Retinal pigment epithelial cell (primary cell): ENCODE measurements around the gene STXBP5L.
"Not testable (repeated sequence)": the region's sequence is repeated elsewhere in the genome, so short reads cannot be mapped to it uniquely, and the experiment has no call there.

ENCODE experiments used
- DNase-seq: peaks from one replicate; pipeline ENCODE4 v3.0.0-alpha.2; 2010; ENCODE audit warnings: low read depth
- H3K4me3 ChIP-seq: 2 replicates; pipeline ENCODE4 v1.5.1; 2011; ENCODE audit warnings: mild to moderate bottlenecking, low read length, control low read depth, moderate library complexity
- CTCF ChIP-seq: conservative IDR thresholded peaks from 2 replicates; pipeline ENCODE4 v1.5.1; 2011; ENCODE audit warnings: low read depth, low read length, control low read depth, inconsistent platforms

The STXBP5L gene

DNA sequence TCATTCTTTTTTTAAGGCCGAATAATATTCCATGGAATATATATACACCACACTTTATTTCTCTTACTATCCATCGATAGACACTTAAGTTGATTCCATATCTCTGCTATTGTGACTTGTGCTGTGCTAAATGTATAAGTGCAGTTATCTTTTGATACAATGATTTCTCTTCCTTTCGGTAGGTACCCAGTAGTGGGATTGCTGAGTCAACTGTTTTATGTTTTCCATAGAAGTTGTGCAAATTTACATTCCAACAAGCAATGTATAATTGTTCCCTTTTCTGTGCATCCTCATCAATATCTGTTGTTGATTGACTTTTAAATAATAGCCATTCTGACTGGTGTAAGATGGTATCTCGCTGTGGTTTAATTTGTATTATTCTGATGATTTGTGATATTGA lies 81.0 kb downstream of the STXBP5L start:
- TF ChIP-seq CTCF = no peak
- DNase-seq = no peak
- H3K4me3 ChIP-seq = no peak overlapping the region

GRCh38 chr3:121018917-121019321 lies 110.9 kb downstream of the STXBP5L start:
- no peak for DNase-seq
- TF ChIP-seq CTCF = no peak
- no peak overlapping the region for H3K4me3 ChIP-seq

GRCh38 chr3:121063628-121064027 lies 155.6 kb downstream of the STXBP5L start:
- no peak overlapping the region for H3K4me3 ChIP-seq
- TF ChIP-seq CTCF = no peak
- DNase-seq = no peak

DNA sequence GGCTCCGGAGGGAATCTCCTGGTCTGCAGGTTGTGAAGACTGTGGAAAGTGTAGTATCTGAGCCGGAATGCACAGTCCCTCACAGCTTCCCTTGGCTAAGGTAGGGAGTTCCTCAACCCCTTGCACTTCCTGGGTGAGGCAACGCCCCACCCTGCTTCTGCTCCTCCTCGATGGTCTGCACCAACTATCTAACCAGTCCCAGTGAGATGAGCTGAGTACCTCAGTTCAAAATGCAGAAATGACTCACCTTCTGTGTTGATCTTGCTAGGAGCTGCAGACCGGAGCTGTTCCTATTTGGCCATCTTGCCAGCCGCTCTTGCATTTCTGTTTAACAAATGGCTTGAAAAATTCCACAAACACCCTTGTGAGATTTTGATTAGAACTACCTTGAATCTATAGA lies 156.1 kb downstream of the STXBP5L start:
- H3K4me3 ChIP-seq = no peak overlapping the region
- no peak for DNase-seq

DNA sequence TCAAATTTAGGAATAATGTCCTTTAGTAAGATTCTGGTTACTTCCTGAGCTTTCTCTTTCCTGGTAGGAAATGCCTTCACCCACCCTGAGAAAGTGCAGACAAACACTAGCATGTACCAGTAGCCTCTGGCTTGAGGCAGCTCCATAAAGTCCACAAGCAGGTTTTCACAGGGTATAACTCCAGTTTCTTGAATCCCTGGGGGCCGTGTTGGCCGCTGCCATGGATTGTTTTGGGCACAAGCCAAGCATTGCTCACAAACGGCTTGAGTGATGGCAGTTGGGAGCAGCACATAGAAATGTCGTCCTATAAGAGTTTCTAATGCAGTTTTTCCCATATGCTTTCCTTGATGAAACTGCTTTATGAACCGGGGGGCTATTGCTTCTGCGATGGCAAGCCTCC lies 164.1 kb downstream of the STXBP5L start:
- no peak overlapping the region for H3K4me3 ChIP-seq
- DNase-seq = no peak

More for the DNA sequence above, 156.1 kb downstream of the STXBP5L start:
- no peak for TF ChIP-seq CTCF

DNA sequence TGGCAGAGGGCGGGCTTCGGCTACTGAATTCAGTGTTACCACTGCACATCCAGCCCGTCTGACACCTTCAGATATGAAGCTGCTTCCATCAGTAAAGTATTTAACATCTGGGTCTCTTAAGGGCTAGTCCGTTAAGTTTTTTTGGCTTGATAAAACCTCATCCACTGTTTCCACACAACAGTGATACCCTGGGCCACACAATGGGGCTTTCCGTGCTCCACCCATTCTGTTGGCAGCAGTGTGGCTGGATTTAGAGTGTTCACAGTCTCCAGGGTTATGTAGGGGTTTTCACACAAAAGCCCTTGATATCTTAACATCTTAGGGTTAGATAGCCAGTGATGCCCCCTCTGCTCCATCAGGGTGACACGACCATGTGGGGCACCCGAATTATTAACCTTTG lies 165.0 kb downstream of the STXBP5L start:
- TF ChIP-seq CTCF = no peak
- no peak for DNase-seq
- no peak overlapping the region for H3K4me3 ChIP-seq

More for the DNA sequence above, 164.1 kb downstream of the STXBP5L start:
- TF ChIP-seq CTCF = no peak

GRCh38 chr3:121075191-121075590 lies 167.2 kb downstream of the STXBP5L start:
- TF ChIP-seq CTCF = no peak
- DNase-seq = no peak
- H3K4me3 ChIP-seq = no peak overlapping the region

- DNase-seq, H3K4me3 ChIP-seq: not testable (repeated sequence)
Observed at GRCh38 chr3:121078378-121079101, 170.5 kb downstream of the STXBP5L start.
